AG10803 (cell line): ENCODE measurements around the gene ACER2.

Experiments used
- DNase-seq: peaks from one replicate; pipeline ENCODE4 v3.0.0; 2010; ENCODE audit warnings: low read depth
- H3K4me3 ChIP-seq: 2 replicates; pipeline ENCODE4 v1.5.1; 2011; ENCODE audit warnings: mild to moderate bottlenecking, low read length, control low read depth
- CTCF ChIP-seq: conservative IDR thresholded peaks from 2 replicates; pipeline ENCODE4 v1.5.1; 2011; ENCODE audit warnings: mild to moderate bottlenecking, low read length, control low read depth, inconsistent platforms

Gene ACER2

GRCh38 chr9:19484699-19485098 lies 75.9 kb downstream of the ACER2 start:
- no peak for TF ChIP-seq CTCF
- DNase-seq, result no peak
- H3K4me3 ChIP-seq, result no peak overlapping the region

GRCh38 chr9:19485193-19485592 lies 76.4 kb downstream of the ACER2 start:
- no peak overlapping the region for H3K4me3 ChIP-seq
- TF ChIP-seq CTCF, result no peak
- no peak for DNase-seq

- DNase-seq, result no peak
- no peak overlapping the region for H3K4me3 ChIP-seq
- no peak for TF ChIP-seq CTCF
Measured at GRCh38 chr9:19486803-19487202, 78.0 kb downstream of the ACER2 start.

GRCh38 chr9:19488721-19489120 lies 79.9 kb downstream of the ACER2 start:
- no peak overlapping the region for H3K4me3 ChIP-seq
- no peak for TF ChIP-seq CTCF
- no peak for DNase-seq

- no peak for TF ChIP-seq CTCF
- DNase-seq, result no peak
- H3K4me3 ChIP-seq, result no peak overlapping the region
Measured at GRCh38 chr9:19490269-19490668, 81.5 kb downstream of the ACER2 start.

GRCh38 chr9:19490828-19491227 lies 82.0 kb downstream of the ACER2 start:
- no peak overlapping the region for H3K4me3 ChIP-seq
- no peak for DNase-seq
- TF ChIP-seq CTCF, result no peak

- no peak for DNase-seq
- no peak for TF ChIP-seq CTCF
- no peak overlapping the region for H3K4me3 ChIP-seq
Measured at GRCh38 chr9:19492775-19493173, 84.0 kb downstream of the ACER2 start.
